ENCODE data around the gene CD1C.

CD1C gene

DNA sequence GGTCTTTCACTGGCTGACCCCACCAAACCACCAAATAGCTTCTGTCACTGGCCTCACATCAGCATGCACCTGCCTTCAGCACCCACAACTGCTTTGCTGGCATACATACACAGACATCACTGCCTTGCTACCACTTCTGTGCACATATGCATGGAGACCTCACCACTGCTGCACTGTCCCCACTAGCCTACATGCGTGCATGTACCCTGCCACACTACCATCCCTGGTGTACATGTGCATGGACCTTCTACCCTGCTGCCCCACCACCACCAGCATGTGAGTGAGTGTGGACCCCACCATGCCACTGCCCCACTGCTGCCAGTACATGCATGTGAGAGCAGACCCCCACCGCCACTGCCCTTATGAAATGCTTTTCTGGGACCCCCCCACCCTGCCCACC lies 6.1 kb downstream of the CD1C start:
- TF ChIP-seq, protein P1, sequence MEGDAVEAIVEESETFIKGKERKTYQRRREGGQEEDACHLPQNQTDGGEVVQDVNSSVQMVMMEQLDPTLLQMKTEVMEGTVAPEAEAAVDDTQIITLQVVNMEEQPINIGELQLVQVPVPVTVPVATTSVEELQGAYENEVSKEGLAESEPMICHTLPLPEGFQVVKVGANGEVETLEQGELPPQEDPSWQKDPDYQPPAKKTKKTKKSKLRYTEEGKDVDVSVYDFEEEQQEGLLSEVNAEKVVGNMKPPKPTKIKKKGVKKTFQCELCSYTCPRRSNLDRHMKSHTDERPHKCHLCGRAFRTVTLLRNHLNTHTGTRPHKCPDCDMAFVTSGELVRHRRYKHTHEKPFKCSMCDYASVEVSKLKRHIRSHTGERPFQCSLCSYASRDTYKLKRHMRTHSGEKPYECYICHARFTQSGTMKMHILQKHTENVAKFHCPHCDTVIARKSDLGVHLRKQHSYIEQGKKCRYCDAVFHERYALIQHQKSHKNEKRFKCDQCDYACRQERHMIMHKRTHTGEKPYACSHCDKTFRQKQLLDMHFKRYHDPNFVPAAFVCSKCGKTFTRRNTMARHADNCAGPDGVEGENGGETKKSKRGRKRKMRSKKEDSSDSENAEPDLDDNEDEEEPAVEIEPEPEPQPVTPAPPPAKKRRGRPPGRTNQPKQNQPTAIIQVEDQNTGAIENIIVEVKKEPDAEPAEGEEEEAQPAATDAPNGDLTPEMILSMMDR (IDR thresholded peaks at IDR 0.05), result no peak

DNA sequence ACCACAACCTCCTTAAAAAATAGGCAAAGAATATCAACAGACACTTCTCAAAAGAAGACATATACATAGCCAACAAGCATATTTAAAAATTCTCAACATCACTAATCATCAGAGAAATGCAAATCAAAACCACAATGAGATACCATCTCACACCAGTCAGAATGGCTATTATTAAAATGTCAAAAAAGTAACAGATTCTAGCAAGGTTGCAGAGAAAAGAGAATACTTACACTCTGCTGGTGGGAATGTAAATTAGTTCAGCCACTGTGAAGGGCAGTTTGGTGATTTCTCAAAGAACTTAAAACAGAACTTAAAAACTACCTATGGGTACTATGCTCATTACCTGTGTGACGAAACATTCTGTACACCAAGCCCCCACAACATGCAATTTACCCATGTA lies 20.9 kb downstream of the CD1C start:
- TF ChIP-seq, protein P1 (IDR thresholded peaks at IDR 0.05), result no peak

DNA sequence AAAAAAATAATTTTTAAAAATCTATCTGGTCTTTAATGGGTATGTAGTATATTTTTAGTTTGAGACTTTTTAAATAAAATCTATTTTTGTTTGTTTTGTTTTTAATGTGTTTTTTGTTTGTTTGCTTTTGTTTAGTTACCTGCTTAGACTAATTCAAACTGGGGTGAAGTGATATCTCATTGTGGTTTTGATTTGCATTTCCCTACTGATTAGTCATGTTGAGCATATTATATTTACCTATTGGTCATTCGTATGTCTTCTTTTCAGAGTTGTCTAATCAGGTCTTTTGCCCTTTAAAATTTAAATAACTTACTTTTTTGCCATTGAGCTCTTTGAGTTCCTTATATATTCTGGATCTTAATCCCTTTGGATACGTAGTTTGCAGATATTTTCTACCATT lies 21.3 kb downstream of the CD1C start:
- TF ChIP-seq, protein P1 (IDR thresholded peaks at IDR 0.05), result no peak

DNA sequence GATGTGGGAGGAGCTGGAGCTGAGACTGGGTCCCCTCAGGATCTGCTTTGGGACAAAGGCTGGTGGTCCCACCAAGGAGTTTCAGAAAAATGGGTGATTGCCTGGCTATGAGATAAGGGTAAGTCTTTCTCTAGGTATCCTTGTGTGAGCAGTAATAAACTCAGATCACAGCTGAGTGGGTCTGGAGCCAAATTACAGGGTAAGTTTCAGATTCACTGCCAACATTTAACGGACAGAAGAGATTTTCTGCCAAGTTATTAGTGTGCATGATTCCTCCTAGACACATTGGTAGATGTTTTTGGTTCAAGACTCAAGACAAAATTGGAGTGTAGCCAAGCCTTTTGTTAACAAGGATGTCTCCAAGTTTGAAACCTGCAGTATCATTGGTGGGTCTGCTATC lies 34.1 kb downstream of the CD1C start:
- TF ChIP-seq, protein P1 (IDR thresholded peaks at IDR 0.05), result no peak

DNA sequence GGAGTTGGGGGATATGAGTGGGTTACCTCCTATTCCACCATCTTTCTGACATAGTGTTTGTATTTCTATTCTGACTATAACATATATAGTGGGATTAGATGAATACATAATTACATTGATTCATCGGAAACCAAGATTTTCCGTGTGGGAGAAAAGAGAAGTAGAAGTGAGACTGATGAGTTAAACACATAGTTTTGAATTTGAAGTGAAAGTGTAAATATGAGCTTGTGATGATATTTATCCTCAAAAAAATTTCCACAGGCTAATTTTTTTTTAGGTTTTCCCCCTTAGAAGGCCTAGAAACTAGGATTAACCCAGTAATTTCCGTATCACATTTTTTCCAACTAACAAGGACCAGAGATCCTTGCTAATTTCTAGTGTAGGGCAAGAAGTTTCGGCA lies 34.7 kb downstream of the CD1C start:
- TF ChIP-seq, protein P1 (IDR thresholded peaks at IDR 0.05), result no peak

DNA sequence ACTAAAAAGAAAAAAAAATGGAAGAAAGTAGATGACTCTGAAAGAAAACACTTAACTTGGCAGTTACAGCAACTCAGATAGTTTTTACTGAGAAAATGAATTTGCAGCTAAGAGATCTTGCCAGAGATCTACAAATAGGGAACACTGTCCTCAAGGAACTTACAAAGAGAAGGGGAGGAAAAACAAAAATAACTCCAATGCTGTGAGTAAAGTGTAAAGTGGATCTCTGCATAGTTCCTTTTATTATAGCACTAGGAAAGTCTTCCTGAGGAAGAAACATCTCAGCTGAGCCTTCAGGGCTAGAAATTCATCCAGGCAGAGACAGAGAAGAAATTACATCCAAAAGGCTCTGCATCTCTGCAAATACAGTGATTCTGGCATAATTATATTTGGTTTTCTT lies 37.8 kb downstream of the CD1C start:
- TF ChIP-seq, protein P1 (IDR thresholded peaks at IDR 0.05), result no peak

DNA sequence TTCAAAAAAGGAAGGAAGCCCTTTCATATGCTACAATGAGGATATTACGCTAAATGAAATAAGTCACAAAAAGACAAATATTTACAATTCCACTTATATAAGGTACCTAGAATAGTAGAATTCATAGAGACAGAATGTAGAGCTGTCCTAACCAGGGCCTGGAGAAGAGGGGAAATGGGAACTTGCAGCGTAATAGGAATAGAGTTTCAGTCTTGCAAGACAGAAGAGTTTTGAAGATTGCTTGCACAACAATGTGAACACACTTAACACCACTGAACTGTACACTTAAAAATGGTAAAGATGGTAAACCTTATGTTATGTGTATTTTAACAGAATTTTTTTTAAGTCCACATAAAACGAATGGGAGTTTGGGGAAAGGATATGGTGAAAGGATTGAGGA lies 38.7 kb downstream of the CD1C start:
- TF ChIP-seq, protein P1 (IDR thresholded peaks at IDR 0.05), result no peak

DNA sequence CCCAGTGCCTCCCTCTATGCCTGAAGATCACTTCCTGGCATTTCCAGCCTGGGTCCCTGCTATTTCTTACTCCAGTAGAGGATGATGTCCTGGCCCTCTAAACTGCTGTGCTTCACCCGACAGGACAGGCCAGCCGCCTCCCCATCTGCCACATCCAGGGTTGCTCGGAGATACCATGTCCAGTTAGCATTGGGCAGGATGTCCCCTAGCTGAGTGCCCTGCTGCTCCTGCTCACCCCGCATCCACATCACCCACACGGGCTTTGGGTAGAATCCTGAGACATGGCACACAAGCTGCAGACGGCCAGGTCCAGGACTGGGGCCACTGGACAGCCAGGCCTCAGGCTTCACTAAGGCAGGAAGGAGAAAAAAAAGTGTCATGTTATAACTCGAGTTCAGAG lies 39.6 kb downstream of the CD1C start:
- TF ChIP-seq, protein P1 (IDR thresholded peaks at IDR 0.05), result no peak
